Ectodermal cell (in vitro differentiated cells): ENCODE results near the gene TOMM70.

Experiments
- H3K27ac ChIP-seq: 2 replicates; pipeline ENCODE4 v1.7.0; 2013; ENCODE audit warnings: mild to moderate bottlenecking, low read depth, low read length; ENCODE audit not compliant: insufficient read depth, poor library complexity, severe bottlenecking
- H3K27me3 ChIP-seq: 2 replicates; pipeline ENCODE4 v1.7.0; 2013; ENCODE audit warnings: mild to moderate bottlenecking, low read length; ENCODE audit not compliant: insufficient read depth, control insufficient read depth, poor library complexity, severe bottlenecking
- H3K36me3 ChIP-seq: one replicate; pipeline ENCODE4 v1.7.0; 2013; ENCODE audit warnings: low read length; ENCODE audit not compliant: control insufficient read depth, insufficient read depth
- H3K4me1 ChIP-seq: one replicate; pipeline ENCODE4 v1.7.0; 2013; ENCODE audit warnings: low read length; ENCODE audit not compliant: control insufficient read depth, insufficient read depth
- H3K4me3 ChIP-seq: 2 replicates; pipeline ENCODE4 v1.7.0; 2013; ENCODE audit warnings: low read depth, low read length, control low read depth; ENCODE audit not compliant: insufficient read depth
- H3K9me3 ChIP-seq: 2 replicates; pipeline ENCODE4 v1.7.0; 2013; ENCODE audit warnings: mild to moderate bottlenecking, low read length, moderate library complexity; ENCODE audit not compliant: control insufficient read depth
- WGBS, 2 experiments: methylation state at CpG; one replicate each; pipeline ENCODE4 v1.1.7; 2013; ENCODE audit warnings: missing lambda C conversion rate in 2 of 2; 5-methylcytosine and 5-hydroxymethylcytosine counted together

Gene TOMM70

DNA sequence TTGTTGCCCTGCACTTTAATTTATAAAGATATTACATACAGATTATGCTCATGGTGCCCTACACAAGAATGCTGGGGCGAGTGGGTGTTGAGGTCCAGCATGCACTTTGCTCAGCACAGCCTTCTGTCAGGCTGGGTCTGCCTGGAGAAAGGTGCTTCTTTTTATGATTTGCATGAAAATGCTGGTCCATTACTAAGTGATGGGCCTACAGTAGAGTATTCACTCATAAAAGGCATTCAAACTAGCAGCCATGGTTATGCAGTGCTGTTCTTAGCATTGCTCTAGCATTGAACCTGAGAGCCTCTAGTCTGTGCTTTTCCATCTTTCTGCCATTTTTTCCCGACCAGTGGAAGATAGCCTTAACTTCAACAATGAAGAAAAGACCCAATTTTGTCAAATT, 12.7 kb upstream of the TOMM70 start:
- H3K4me1 ChIP-seq: no peaks in the 10 kb centered on the region
- no peak overlapping the region for H3K27ac ChIP-seq
- no peaks in the 10 kb centered on the region for H3K27me3 ChIP-seq
- WGBS, 2 experiments: 83 to 86% methylated on average over 2 of the region's 2 CpGs
- no peak overlapping the region for H3K4me3 ChIP-seq
- no peaks in the 10 kb centered on the region for H3K9me3 ChIP-seq
- H3K36me3 ChIP-seq: peaks cover 14% of the 10 kb centered on the region

DNA sequence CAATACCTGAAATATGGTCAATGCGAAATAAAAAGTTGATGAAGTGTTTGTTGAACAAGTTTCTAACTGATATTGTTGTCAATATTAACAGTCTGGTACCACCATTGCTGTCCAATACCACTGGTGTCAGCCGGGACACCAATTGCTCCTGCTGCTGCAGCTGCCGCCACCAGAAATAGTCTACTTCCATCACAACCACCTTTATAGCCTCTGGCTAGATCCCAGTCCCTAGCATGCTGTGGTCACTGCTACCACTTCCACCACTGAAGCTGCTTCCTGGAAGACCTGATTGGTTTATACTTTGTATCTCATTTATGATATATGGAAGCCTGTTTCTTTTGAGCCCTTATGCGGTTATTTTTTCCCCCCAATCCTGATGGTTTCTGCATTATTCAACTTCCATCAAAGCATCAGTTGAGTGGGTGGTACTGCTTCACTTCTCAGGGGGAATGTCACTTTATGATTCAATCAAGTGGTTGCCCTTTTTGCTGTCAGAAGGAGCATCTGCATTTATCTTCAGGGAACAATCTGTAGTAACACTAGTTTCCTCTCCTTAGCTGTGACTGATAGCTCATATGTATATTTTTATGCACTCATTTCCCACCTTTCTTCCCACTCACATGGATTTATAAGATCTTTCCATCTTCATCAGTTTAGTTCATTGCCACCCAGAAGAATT, 12.2 kb upstream of the TOMM70 start:
- Histone ChIP-seq H3K9me3 (no peaks in the 10 kb centered on the region), H3K27me3 (no peaks in the 10 kb centered on the region), H3K4me3 (no peak overlapping the region), H3K27ac (no peak overlapping the region), H3K4me1 (no peaks in the 10 kb centered on the region), H3K36me3 (peaks cover 14% of the 10 kb centered on the region)
- 96 to 97% methylated on average over 3 to 4 of the region's 4 CpGs for WGBS, 2 experiments

DNA sequence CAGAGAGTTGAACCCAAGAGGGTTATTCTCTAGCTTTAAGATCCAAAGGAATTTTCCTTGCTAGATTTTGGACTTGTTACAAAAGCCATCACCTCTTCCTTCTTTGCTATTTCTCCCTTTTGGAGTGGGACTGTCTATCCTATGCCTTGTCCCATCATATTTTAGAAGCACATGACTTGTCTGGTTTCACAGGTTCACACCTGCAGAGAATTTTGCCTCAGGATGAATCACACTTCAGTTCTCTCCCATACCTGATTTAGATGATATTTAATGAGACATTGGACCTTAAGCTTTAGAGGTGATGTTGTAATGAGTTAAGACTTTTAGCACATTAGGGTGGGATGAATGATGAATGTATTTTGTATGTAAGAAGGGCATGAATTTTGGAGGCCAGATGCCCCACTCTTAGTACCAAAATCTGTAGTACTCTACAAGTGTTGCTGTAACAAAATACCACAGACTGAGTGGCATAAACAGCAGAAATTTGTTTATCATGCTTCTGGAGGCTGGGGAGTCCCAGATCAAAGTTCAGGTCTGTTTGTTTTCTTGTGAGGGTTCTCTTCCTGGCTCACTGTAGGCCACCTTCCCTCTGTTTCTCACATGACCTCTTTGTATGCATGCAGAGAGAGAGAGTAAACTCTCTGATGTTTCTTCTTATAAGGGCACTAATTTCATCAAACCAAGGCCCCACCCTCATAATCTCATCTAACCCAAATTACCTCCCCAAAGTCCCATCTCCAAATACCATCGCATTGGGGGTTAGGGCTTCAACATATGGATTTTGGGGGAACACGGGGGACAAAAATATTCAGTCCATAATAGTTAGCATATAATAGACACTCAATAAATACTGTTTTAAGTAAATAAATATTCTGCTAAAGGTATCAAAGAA, 10.4 kb upstream of the TOMM70 start:
- Histone ChIP-seq H3K27ac (no peak overlapping the region), H3K27me3 (no peaks in the 10 kb centered on the region), H3K9me3 (no peaks in the 10 kb centered on the region), H3K4me1 (no peaks in the 10 kb centered on the region), H3K4me3 (no peak overlapping the region), H3K36me3 (peaks cover 14% of the 10 kb centered on the region)
- WGBS, 2 experiments: 90% methylated on average over 2 of the region's 2 CpGs; no CpG with 5 or more reads in 1 of the 2 experiments

DNA sequence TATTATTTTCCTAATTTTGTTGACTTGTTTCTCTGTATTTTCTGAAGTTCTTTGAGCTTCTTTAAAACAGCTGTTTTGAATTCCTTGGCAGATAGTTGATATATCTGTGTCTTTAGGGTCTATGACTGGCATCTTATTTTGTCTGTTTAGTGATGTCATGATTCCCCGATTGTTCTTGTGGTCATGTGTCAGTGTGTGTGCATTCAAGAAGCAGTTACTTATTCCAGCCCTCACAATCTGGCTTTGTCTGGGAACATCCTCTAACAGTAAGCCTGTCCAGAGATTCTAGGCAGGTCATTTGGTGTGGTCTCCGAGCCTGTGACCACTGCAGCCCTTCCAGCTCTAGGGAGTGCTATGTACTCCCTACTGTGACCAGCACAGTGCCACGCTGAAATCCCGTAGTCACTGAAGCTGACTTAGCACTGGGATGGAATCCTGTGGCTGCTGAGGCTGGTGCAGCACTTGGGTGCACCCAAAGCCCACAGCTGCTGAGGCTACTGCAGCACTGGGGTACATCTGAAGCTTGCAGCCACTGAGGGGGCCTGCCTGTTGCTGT, 7.2 kb upstream of the TOMM70 start:
- no peaks in the 10 kb centered on the region for H3K27me3 ChIP-seq
- 79 to 83% methylated on average over 4 of the region's 4 CpGs for WGBS, 2 experiments
- H3K4me3 ChIP-seq: no peak overlapping the region
- no peaks in the 10 kb centered on the region for H3K4me1 ChIP-seq
- peaks cover 14% of the 10 kb centered on the region for H3K36me3 ChIP-seq
- H3K27ac ChIP-seq: no peak overlapping the region
- no peaks in the 10 kb centered on the region for H3K9me3 ChIP-seq

DNA sequence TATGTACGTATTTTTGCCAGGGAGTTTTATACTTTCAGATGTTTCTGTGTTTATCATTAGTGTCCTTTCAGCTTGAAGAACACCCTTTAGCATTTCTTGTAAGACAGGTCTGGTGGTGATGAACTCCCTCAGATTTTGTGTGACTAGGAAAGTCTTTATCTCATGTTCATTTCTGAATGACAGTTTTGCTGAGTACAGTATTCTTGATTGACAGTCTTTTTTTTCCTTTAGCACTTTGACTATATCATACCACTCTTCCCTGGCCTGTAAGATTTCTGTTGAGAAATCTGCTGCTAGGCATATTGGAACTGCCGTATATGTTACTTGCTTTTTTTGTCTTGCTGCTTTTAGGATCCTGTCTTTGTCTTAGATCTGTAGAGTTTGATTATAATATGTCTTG, 6.3 kb upstream of the TOMM70 start:
- no peaks in the 10 kb centered on the region for H3K27me3 ChIP-seq
- WGBS, 2 experiments: 97 to 100% methylated on average over 2 of the region's 2 CpGs
- H3K27ac ChIP-seq: no peak overlapping the region
- peaks cover 12% of the 10 kb centered on the region for H3K36me3 ChIP-seq
- no peaks in the 10 kb centered on the region for H3K4me1 ChIP-seq
- H3K9me3 ChIP-seq: no peaks in the 10 kb centered on the region
- H3K4me3 ChIP-seq: no peak overlapping the region

DNA sequence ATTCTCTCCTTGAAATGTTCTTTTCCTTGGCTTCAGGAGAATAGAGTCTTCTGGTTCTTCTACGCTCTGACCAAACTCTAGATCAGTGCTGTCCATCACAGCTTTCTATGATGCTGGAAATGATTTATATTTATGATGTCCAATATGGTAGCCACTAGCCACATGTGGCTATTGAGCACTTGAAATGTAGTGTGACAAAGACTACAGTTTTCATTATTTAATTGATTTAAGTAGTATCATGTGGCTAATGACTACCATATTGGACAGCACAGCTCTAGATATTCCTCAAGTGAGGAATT, 3.3 kb upstream of the TOMM70 start:
- Histone ChIP-seq H3K9me3 (no peaks in the 10 kb centered on the region), H3K27ac (no peak overlapping the region), H3K27me3 (no peaks in the 10 kb centered on the region), H3K4me1 (peaks cover 10% of the 10 kb centered on the region), H3K4me3 (peak overlapping the region; percentile 87), H3K36me3 (no peaks in the 10 kb centered on the region)
- WGBS, 2 experiments: 100% methylated on average over 1 of the region's 1 CpG

DNA sequence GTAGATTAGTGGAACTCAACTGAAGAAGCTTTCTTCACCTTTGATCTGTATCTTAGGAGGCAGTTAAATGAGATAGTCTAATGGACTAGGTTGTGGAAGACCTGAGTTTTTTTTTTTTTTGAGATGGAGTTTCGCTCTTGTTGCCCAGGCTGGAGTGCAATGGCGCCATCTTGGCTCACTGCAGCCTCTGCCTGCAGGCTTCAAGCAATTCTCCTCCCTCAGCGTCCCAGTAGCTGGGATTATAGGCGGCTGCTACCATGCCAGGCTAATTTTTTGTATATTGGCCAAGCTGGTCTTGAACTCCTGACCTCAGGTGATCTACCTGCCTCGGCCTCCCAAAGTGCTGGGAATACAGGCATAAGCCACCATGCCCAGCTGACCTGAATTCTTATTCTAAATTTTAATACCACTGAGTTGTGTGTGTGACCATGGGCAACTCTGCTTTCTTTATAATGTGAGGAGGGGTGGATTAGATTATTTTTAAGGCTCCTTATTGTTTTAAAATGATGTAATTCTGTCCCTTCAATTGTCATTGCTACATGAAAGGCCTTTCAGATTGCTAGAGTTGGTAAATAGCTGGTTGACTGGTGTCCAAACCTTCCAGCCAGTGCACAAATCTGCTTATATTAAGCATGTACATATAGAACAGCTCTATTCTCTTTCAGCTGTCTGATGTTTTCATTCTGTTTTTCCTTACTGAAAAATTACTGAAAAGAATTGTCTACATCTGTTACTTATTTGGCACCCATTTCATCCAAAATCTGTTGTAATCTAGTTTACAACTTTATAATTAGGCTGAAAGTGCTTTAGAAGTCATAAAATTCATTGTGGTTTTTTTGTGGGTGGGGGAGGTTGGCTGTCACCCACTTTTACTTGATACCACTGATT, 2.7 kb upstream of the TOMM70 start:
- H3K4me3 ChIP-seq: peak overlapping the region; percentile 87
- 22 to 29% methylated on average over 5 of the region's 5 CpGs for WGBS, 2 experiments
- H3K9me3 ChIP-seq: no peaks in the 10 kb centered on the region
- H3K36me3 ChIP-seq: no peaks in the 10 kb centered on the region
- peaks cover 12% of the 10 kb centered on the region for H3K4me1 ChIP-seq
- H3K27ac ChIP-seq: no peak overlapping the region
- H3K27me3 ChIP-seq: no peaks in the 10 kb centered on the region

DNA sequence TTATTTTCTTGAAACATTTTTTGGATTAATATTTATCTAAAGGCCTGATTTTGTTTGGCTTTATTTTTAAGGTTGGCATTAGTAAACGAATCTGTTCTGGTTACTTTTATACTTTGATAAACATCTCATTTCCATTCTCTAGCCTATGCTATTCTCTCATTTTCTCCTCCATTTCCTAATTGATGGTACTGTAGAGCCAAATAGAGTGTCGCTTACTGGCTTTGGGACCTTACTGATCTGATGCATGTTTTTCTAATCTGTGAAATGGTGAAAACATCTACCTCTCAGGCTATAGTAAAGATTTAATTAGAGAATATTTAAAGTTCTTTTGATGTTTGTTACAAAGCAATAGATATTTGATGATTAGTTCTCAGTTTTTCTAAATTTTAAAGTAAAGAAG, 2.0 kb upstream of the TOMM70 start:
- Histone ChIP-seq H3K36me3 (no peaks in the 10 kb centered on the region), H3K4me3 (peak overlapping the region; percentile 87), H3K27ac (no peak overlapping the region), H3K27me3 (no peaks in the 10 kb centered on the region), H3K9me3 (no peaks in the 10 kb centered on the region), H3K4me1 (peaks cover 12% of the 10 kb centered on the region)
- 39 to 40% methylated on average over 1 to 2 of the region's 2 CpGs for WGBS, 2 experiments

DNA sequence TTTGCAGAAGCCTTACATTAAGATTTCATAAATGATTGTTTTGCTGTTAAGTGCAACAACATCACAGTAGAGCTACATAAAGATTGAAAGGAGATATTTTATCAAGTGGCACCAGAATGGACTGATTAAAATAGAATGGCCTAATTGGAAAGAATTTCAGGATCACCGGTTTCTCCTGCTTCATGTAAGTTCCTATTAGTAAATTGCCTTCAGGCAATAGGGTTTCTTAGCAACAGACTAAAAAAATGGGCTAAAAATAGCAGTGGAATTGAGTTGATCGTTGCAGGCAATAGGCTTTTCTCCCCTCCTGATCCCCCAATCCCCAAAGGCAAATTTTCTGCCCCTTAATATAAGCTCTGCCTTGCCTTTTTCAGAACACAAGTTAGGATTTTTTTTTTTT, 1.4 kb upstream of the TOMM70 start:
- Histone ChIP-seq H3K36me3 (no peaks in the 10 kb centered on the region), H3K4me3 (peak overlapping the region; percentile 87), H3K9me3 (no peaks in the 10 kb centered on the region), H3K4me1 (peaks cover 12% of the 10 kb centered on the region), H3K27me3 (no peaks in the 10 kb centered on the region), H3K27ac (peak overlapping the region; percentile 57)
- WGBS, 2 experiments: 3 to 5% methylated on average over 2 of the region's 2 CpGs

DNA sequence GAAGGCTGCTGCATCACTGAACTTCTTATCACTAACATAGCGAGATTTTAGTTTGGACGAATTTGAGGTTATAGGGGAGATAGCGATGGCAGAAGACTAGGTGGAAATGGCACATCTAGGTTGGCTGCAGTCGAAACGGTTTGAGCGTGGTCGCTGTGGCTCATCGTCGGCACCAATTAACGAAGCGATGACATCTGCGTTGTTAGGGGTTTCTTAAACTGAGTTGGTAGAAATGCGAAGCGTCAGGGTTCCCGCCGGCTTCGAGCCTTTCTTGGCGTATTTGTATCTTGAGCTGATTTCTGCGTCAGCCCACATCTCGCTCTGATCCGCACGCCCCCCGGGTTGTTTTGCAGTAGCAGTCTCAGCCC, 769 bp upstream of the TOMM70 start:
- no peaks in the 10 kb centered on the region for H3K9me3 ChIP-seq
- no peaks in the 10 kb centered on the region for H3K36me3 ChIP-seq
- H3K27ac ChIP-seq: peak overlapping the region; percentile 92
- peak overlapping the region; percentile 87 for H3K4me3 ChIP-seq
- WGBS, 2 experiments: 1% methylated on average over 23 of the region's 23 CpGs
- H3K4me1 ChIP-seq: peaks cover 12% of the 10 kb centered on the region
- H3K27me3 ChIP-seq: no peaks in the 10 kb centered on the region
